Nephron (organoid): ENCODE data around the gene YBEY.

ENCODE experiments used
- H3K27ac Mint-ChIP-seq, 3 experiments: 2 replicates each; pipeline ENCODE4 v1.8.0; 2020; ENCODE audit warnings: mixed read lengths in 3 of 3, mild to moderate bottlenecking in 2 of 3, moderate library complexity in 1 of 3
- H3K27me3 Mint-ChIP-seq: 2 replicates; pipeline ENCODE4 v1.8.0; 2021; ENCODE audit warnings: low read depth, mild to moderate bottlenecking, moderate library complexity, mixed read lengths
- H3K36me3 Mint-ChIP-seq: 2 replicates; pipeline ENCODE4 v1.8.0; 2020; ENCODE audit warnings: low read depth, mixed read lengths
- H3K4me1 Mint-ChIP-seq: 2 replicates; pipeline ENCODE4 v1.8.0; 2020; ENCODE audit warnings: mixed read lengths
- H3K4me3 Mint-ChIP-seq, 3 experiments: 2 replicates each; pipeline ENCODE4 v1.8.0; 2020; ENCODE audit warnings: mild to moderate bottlenecking in 3 of 3, mixed read lengths in 3 of 3, moderate library complexity in 2 of 3
- H3K9me3 Mint-ChIP-seq: 2 replicates; pipeline ENCODE4 v1.8.0; 2020; ENCODE audit warnings: mixed read lengths
- CTCF ChIP-seq, 3 experiments: fragments of 200-600 bp; sonication (generic); IDR thresholded peaks; one replicate each; pipeline ENCODE4 v1.5.0; 2021; ENCODE audit warnings: antibody characterized with exemption in 3 of 3; ENCODE audit not compliant: unreplicated experiment in 3 of 3

The YBEY gene

GRCh38 chr21:46255758-46256337 is 30.3 kb upstream of the YBEY start:
- H3K27ac Mint-ChIP-seq = no peak overlapping the region
- no peaks in the 10 kb centered on the region for H3K27me3 Mint-ChIP-seq
- no peaks in the 10 kb centered on the region for H3K9me3 Mint-ChIP-seq
- no peak for TF ChIP-seq CTCF (IDR thresholded peaks at IDR 0.05; ENCODE audit: unreplicated experiment in 3 of 3)
- H3K4me3 Mint-ChIP-seq = no peak overlapping the region
- no peaks in the 10 kb centered on the region for H3K4me1 Mint-ChIP-seq
- H3K36me3 Mint-ChIP-seq = peaks cover 74% of the 10 kb centered on the region

DNA sequence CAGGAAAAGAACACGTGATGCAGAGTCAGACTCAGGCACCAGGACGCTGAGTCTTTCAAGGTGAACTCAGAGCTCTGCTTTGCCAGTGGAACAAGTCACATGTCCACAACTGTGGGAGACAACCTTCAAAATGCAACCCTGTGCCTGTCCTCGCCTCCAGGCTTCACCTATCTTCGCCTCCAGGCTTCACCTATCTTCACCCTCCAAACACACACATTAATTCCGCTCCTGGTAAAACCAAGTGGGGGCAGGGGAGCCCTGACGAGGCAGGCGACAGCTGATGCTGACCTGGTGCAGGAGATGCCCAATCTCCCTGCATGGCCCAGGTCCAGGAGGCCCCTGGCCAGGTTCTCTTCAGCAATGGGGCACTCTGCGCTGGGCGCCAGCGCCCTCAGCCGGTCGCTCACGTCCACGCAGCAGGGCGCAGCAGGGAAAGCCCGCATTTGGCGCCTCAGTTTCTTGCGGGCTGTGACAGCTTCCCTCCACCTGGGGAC is 29.6 kb upstream of the YBEY start:
- H3K27ac Mint-ChIP-seq = no peak overlapping the region
- H3K36me3 Mint-ChIP-seq = peaks cover 73% of the 10 kb centered on the region
- H3K4me1 Mint-ChIP-seq = no peaks in the 10 kb centered on the region
- H3K4me3 Mint-ChIP-seq = no peak overlapping the region
- H3K27me3 Mint-ChIP-seq = no peaks in the 10 kb centered on the region
- TF ChIP-seq CTCF (IDR thresholded peaks at IDR 0.05; ENCODE audit: unreplicated experiment in 3 of 3) = no peak
- no peaks in the 10 kb centered on the region for H3K9me3 Mint-ChIP-seq

GRCh38 chr21:46264046-46264689 is 22.0 kb upstream of the YBEY start:
- H3K4me1 Mint-ChIP-seq = no peaks in the 10 kb centered on the region
- H3K9me3 Mint-ChIP-seq = no peaks in the 10 kb centered on the region
- peaks cover 50% of the 10 kb centered on the region for H3K36me3 Mint-ChIP-seq
- H3K4me3 Mint-ChIP-seq = no peak overlapping the region
- no peaks in the 10 kb centered on the region for H3K27me3 Mint-ChIP-seq
- no peak overlapping the region for H3K27ac Mint-ChIP-seq
- no peak for TF ChIP-seq CTCF (IDR thresholded peaks at IDR 0.05; ENCODE audit: unreplicated experiment in 3 of 3)

- Mint-ChIP-seq H3K36me3 (peaks cover 54% of the 10 kb centered on the region), H3K4me3 (no peak overlapping the region), H3K9me3 (no peaks in the 10 kb centered on the region), H3K27ac (no peak overlapping the region), H3K4me1 (no peaks in the 10 kb centered on the region), H3K27me3 (no peaks in the 10 kb centered on the region)
- no peak for TF ChIP-seq CTCF (IDR thresholded peaks at IDR 0.05; ENCODE audit: unreplicated experiment in 3 of 3)
Observed at GRCh38 chr21:46264690-46265144, 21.4 kb upstream of the YBEY start.

GRCh38 chr21:46265736-46266525 is 20.2 kb upstream of the YBEY start:
- no peak for TF ChIP-seq CTCF (IDR thresholded peaks at IDR 0.05; ENCODE audit: unreplicated experiment in 3 of 3)
- Mint-ChIP-seq H3K4me1 (no peaks in the 10 kb centered on the region), H3K27me3 (no peaks in the 10 kb centered on the region), H3K36me3 (peaks cover 58% of the 10 kb centered on the region), H3K9me3 (no peaks in the 10 kb centered on the region), H3K4me3 (no peak overlapping the region), H3K27ac (no peak overlapping the region)
